CD4-positive, CD25-positive, alpha-beta regulatory T cell (primary cell): ENCODE data around the gene NECAB2. TPM values are rescaled to one million over a fixed set of nuclear protein-coding genes. Genes with fewer than 3 reads are reported as not detected.

Experiments used
- ATAC-seq, 2 donors: fragments of 150-1000 bp; cut with Tn5 transposase; one replicate each; pipeline ENCODE4 v1.10.0; 2021; ENCODE audit warnings: low read depth in 2 of 2, moderate number of reproducible peaks in 2 of 2, moderate library complexity in 1 of 2
- DNase-seq, 3 donors: peaks; one replicate each; pipeline versions ENCODE4 v3.0.0 to v3.0.0-alpha.2; 2012 to 2022; ENCODE audit warnings: mixed read lengths in 1 of 3
- H3K27ac ChIP-seq: one replicate; pipeline ENCODE4 v1.7.0; 2013; ENCODE audit warnings: mild to moderate bottlenecking, low read length; ENCODE audit not compliant: insufficient read depth, poor library complexity, severe bottlenecking
- H3K27me3 ChIP-seq: one replicate; pipeline ENCODE4 v1.7.0; 2013; ENCODE audit warnings: low read length; ENCODE audit not compliant: control insufficient read depth, insufficient read depth
- H3K36me3 ChIP-seq: one replicate; pipeline ENCODE4 v1.7.0; 2013; ENCODE audit warnings: mild to moderate bottlenecking, low read length, moderate library complexity; ENCODE audit not compliant: control insufficient read depth, insufficient read depth
- H3K4me1 ChIP-seq: 2 replicates; pipeline ENCODE4 v1.7.0; 2013; ENCODE audit warnings: mild to moderate bottlenecking, low read length; ENCODE audit not compliant: insufficient read depth, control insufficient read depth, poor library complexity, severe bottlenecking
- H3K4me3 ChIP-seq: one replicate; pipeline ENCODE4 v1.7.0; 2013; ENCODE audit warnings: low read depth, mild to moderate bottlenecking, low read length, moderate library complexity
- H3K9me3 ChIP-seq, 2 experiments: 1 replicate in 1 of 2; 2 replicates in 1 of 2; pipeline ENCODE4 v1.7.0; 2013; ENCODE audit warnings: low read length in 2 of 2, mild to moderate bottlenecking in 1 of 2, moderate library complexity in 1 of 2; ENCODE audit not compliant: control insufficient read depth in 2 of 2
- H3K27ac Mint-ChIP-seq, 3 donors: one replicate each; pipeline ENCODE4 v1.8.0; 2020 to 2022; ENCODE audit warnings: mild to moderate bottlenecking in 3 of 3, mixed read lengths in 3 of 3, moderate library complexity in 2 of 3
- H3K27me3 Mint-ChIP-seq: one replicate; pipeline ENCODE4 v1.8.0; 2022; ENCODE audit warnings: mild to moderate bottlenecking, mixed read lengths
- H3K36me3 Mint-ChIP-seq: one replicate; pipeline ENCODE4 v1.8.0; 2020; ENCODE audit warnings: mixed read lengths
- H3K4me1 Mint-ChIP-seq, 4 donors: one replicate each; pipeline ENCODE4 v1.8.0; 2020 to 2022; ENCODE audit warnings: mixed read lengths in 4 of 4, mild to moderate bottlenecking in 1 of 4
- H3K4me3 Mint-ChIP-seq, 4 donors: one replicate each; pipeline ENCODE4 v1.8.0; 2020 to 2022; ENCODE audit warnings: mild to moderate bottlenecking in 4 of 4, mixed read lengths in 4 of 4, moderate library complexity in 3 of 4
- H3K9me3 Mint-ChIP-seq, 7 donors: one replicate each; pipeline ENCODE4 v1.8.0; 2020 to 2022; ENCODE audit warnings: mixed read lengths in 7 of 7, mild to moderate bottlenecking in 3 of 7, moderate library complexity in 2 of 7
- polyA plus RNA-seq, 4 donors: library from polyadenylated mRNA; unstranded; fragments of 300-500 nt; fragmentation: Illumina TruSeq; gene quantifications; one replicate each; pipeline ENCODE4 v1.2.3, GENCODE V29; 2021
- total RNA-seq: library from RNA; stranded (reverse); gene quantifications from one replicate; pipeline ENCODE4 v1.2.3, GENCODE V29; 2022

Gene NECAB2
- total and polyA plus RNA-seq, 5 donors from 2014 or later: not detected

GRCh38 chr16:83981799-83982198 is 13.8 kb downstream of the NECAB2 start:
- Histone ChIP-seq H3K4me1 (no peaks in the 10 kb centered on the region), H3K36me3 (no peaks in the 10 kb centered on the region), H3K4me3 (no peak overlapping the region), H3K9me3 (peaks cover 0 to 9% of the 10 kb centered on the region in 2 experiments), H3K27ac (no peak overlapping the region), H3K27me3 (no peaks in the 10 kb centered on the region)
- Mint-ChIP-seq H3K27me3 (peaks cover 14% of the 10 kb centered on the region), H3K4me3 (no peak overlapping the region), H3K27ac (peak overlapping the region in 1 of 3 donors; percentile 6), H3K9me3 (peaks cover 0 to 5% (median 0%) of the 10 kb centered on the region in 7 donors), H3K36me3 (no peaks in the 10 kb centered on the region), H3K4me1 (no peaks in the 10 kb centered on the region)
- ATAC-seq (no peak), DNase-seq (no peak)

DNA sequence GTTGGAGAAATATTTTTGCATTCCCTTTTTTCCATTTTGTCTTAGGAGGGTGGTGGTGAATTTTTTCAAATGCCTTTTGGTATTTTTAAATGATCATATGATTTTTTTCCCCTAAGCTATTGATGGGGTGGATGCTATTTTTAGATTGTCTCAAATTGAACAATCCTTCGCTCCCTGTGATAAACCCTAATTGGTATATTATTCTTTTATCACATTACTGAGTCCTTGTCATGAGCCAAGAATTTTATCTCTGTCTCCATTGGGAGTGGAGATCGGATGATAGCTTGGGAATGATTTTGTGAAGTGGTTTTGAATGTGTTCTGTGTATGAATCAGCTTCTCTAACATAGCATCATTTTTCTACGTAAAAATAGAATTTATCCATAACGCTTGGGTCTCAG is 15.4 kb downstream of the NECAB2 start:
- Mint-ChIP-seq H3K4me1 (no peaks in the 10 kb centered on the region), H3K36me3 (no peaks in the 10 kb centered on the region), H3K4me3 (no peak overlapping the region), H3K9me3 (peaks cover 0 to 5% (median 0%) of the 10 kb centered on the region in 7 donors), H3K27ac (no peak overlapping the region), H3K27me3 (peaks cover 14% of the 10 kb centered on the region)
- no peak for ATAC-seq
- Histone ChIP-seq H3K4me3 (no peak overlapping the region), H3K9me3 (peaks cover 0 to under 1% of the 10 kb centered on the region in 2 experiments), H3K36me3 (no peaks in the 10 kb centered on the region), H3K27ac (no peak overlapping the region), H3K27me3 (peaks cover 2% of the 10 kb centered on the region), H3K4me1 (no peaks in the 10 kb centered on the region)
- no peak for DNase-seq

DNA sequence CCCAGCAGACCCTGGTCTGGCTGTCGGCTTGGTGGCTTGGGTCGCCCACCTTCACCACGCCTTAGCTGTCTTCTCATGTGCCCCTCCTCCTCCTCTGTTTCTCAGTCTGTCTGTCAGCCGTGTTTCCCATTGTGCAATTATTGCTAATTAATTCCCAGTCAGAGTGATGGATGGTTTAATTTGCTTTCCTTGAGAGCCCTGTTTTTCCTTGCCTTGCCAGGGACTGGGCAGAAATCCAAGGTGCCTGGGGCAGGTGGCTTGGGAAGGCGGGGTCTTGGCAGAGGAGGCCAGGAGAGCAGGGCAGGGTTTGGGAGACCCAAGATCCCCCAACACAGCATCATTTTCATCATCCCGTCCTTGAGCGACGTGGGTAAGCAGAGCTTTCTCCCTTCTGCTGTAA is 21.3 kb downstream of the NECAB2 start:
- Histone ChIP-seq H3K27ac (no peak overlapping the region), H3K9me3 (no peaks in the 10 kb centered on the region), H3K4me1 (no peaks in the 10 kb centered on the region), H3K27me3 (peaks cover 2% of the 10 kb centered on the region), H3K36me3 (no peaks in the 10 kb centered on the region), H3K4me3 (no peak overlapping the region)
- no peak for ATAC-seq
- peaks cover 0 to 2% (median 0%) of the 10 kb centered on the region in 7 donors for H3K9me3 Mint-ChIP-seq
- H3K4me3 Mint-ChIP-seq: no peak overlapping the region
- no peak for DNase-seq
- H3K27ac Mint-ChIP-seq: no peak overlapping the region
- no peaks in the 10 kb centered on the region for H3K36me3 Mint-ChIP-seq
- H3K4me1 Mint-ChIP-seq: no peaks in the 10 kb centered on the region
- H3K27me3 Mint-ChIP-seq: peaks cover 34% of the 10 kb centered on the region

- Histone ChIP-seq H3K4me1 (no peaks in the 10 kb centered on the region), H3K27ac (no peak overlapping the region), H3K9me3 (no peaks in the 10 kb centered on the region), H3K36me3 (no peaks in the 10 kb centered on the region), H3K4me3 (no peak overlapping the region), H3K27me3 (peaks cover 2% of the 10 kb centered on the region)
- no peaks in the 10 kb centered on the region for H3K36me3 Mint-ChIP-seq
- ATAC-seq (no peak), DNase-seq (no peak)
- H3K4me1 Mint-ChIP-seq: no peaks in the 10 kb centered on the region
- H3K27ac Mint-ChIP-seq: peak overlapping the region in 1 of 3 donors; percentile 63
- peaks cover 0 to 2% (median 0%) of the 10 kb centered on the region in 7 donors for H3K9me3 Mint-ChIP-seq
- peaks cover 28% of the 10 kb centered on the region for H3K27me3 Mint-ChIP-seq
- no peak overlapping the region for H3K4me3 Mint-ChIP-seq
These were observed 22.4 kb downstream of the NECAB2 start for GRCh38 chr16:83990492-83990891.

DNA sequence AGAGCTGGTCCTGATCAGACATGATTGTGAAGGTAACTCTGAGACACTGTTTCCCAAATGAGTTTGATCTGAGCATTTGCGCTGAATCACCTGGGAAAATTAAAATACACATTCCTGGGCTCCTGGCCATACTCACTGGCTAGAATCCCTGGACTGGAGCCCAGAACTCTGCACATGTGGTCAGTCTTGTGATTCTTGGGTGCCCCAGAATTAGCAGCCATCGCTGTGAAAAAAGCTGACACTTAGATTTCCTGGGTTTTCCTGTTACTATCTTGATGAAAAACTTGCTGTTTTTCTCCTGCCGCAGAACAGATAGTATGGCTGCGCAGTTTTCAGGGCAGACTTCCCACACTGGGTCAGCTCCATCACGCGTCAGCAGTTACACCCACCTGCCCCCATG is 24.6 kb downstream of the NECAB2 start:
- no peak for ATAC-seq
- Histone ChIP-seq H3K36me3 (no peaks in the 10 kb centered on the region), H3K4me3 (no peak overlapping the region), H3K27ac (no peak overlapping the region), H3K4me1 (no peaks in the 10 kb centered on the region), H3K27me3 (no peaks in the 10 kb centered on the region), H3K9me3 (no peaks in the 10 kb centered on the region)
- Mint-ChIP-seq H3K4me1 (no peaks in the 10 kb centered on the region), H3K27ac (no peak overlapping the region), H3K27me3 (peaks cover 23% of the 10 kb centered on the region), H3K9me3 (peaks cover 0 to 7% (median 0%) of the 10 kb centered on the region in 7 donors), H3K36me3 (no peaks in the 10 kb centered on the region), H3K4me3 (no peak overlapping the region)
- no peak for DNase-seq

DNA sequence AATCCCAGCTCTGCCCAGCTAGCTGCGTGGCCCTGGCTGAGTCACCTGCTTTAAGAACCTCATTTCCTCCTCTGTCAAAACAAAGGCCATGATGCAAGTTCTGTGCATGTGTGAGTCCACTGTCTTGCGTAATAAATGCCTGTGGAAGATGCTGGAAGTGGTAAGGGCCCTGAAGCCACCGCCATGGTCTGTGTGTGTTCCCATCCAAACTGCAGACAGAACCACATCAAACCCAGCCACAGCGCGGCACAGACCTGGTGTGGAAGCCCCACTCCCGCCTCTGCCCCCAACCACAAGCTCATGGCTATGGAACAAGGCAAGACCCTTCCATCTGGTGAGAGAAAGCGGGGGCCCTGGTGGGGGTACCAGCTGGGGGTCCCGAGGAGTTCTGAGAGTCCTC is 26.0 kb downstream of the NECAB2 start:
- Histone ChIP-seq H3K27ac (no peak overlapping the region), H3K4me1 (no peaks in the 10 kb centered on the region), H3K27me3 (no peaks in the 10 kb centered on the region), H3K9me3 (no peaks in the 10 kb centered on the region), H3K4me3 (no peak overlapping the region), H3K36me3 (no peaks in the 10 kb centered on the region)
- ATAC-seq (no peak), DNase-seq (no peak)
- no peak overlapping the region for H3K27ac Mint-ChIP-seq
- peaks cover 23% of the 10 kb centered on the region for H3K27me3 Mint-ChIP-seq
- no peaks in the 10 kb centered on the region for H3K36me3 Mint-ChIP-seq
- no peaks in the 10 kb centered on the region for H3K4me1 Mint-ChIP-seq
- peaks cover 0 to 7% (median 0%) of the 10 kb centered on the region in 7 donors for H3K9me3 Mint-ChIP-seq
- H3K4me3 Mint-ChIP-seq: no peak overlapping the region

GRCh38 chr16:83994703-83995102 is 26.7 kb downstream of the NECAB2 start:
- Histone ChIP-seq H3K36me3 (no peaks in the 10 kb centered on the region), H3K4me3 (no peak overlapping the region), H3K27me3 (no peaks in the 10 kb centered on the region), H3K9me3 (no peaks in the 10 kb centered on the region), H3K4me1 (no peaks in the 10 kb centered on the region), H3K27ac (no peak overlapping the region)
- no peak overlapping the region for H3K4me3 Mint-ChIP-seq
- DNase-seq (no peak), ATAC-seq (no peak)
- H3K9me3 Mint-ChIP-seq: peaks cover 0 to 7% (median 0%) of the 10 kb centered on the region in 7 donors
- no peaks in the 10 kb centered on the region for H3K36me3 Mint-ChIP-seq
- peak overlapping the region in 1 of 3 donors; percentile 83 for H3K27ac Mint-ChIP-seq
- H3K4me1 Mint-ChIP-seq: no peaks in the 10 kb centered on the region
- H3K27me3 Mint-ChIP-seq: peaks cover 22% of the 10 kb centered on the region

GRCh38 chr16:83995754-83996153 is 27.7 kb downstream of the NECAB2 start:
- Histone ChIP-seq H3K4me1 (no peaks in the 10 kb centered on the region), H3K27me3 (no peaks in the 10 kb centered on the region), H3K4me3 (no peak overlapping the region), H3K27ac (no peak overlapping the region), H3K36me3 (no peaks in the 10 kb centered on the region), H3K9me3 (no peaks in the 10 kb centered on the region)
- H3K4me3 Mint-ChIP-seq: no peak overlapping the region
- H3K9me3 Mint-ChIP-seq: peaks cover 0 to 7% (median 0%) of the 10 kb centered on the region in 7 donors
- no peaks in the 10 kb centered on the region for H3K4me1 Mint-ChIP-seq
- no peak overlapping the region for H3K27ac Mint-ChIP-seq
- no peak for DNase-seq
- ATAC-seq: no peak
- no peaks in the 10 kb centered on the region for H3K36me3 Mint-ChIP-seq
- peaks cover 13% of the 10 kb centered on the region for H3K27me3 Mint-ChIP-seq
